ENCODE results near the gene FSIP1. TPM values are rescaled to one million over a fixed set of nuclear protein-coding genes. Genes with fewer than 3 reads are reported as not detected.

Gene FSIP1
- total RNA-seq, 3 donors from 2014 or later = 4.1 to 12.1 (median 5.1) TPM

DNA sequence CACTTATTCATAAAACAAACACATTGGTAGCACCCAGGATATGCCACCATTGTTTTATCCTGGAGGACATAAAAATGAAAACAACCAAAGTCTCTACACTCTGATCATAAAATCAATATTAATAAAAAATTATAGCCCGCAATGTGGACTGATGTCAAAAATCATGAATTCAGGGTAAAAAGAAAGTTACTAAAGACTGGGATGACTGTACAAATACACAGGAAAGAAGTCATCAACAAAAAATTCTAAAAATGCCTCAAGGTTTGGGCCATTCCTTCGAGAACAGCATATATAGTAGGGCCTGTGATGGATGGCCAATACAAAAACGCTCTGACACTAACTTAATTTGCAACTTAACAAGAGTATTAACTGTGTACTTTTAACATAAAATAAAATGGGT, 125.0 kb downstream of the FSIP1 start:
- no peaks in the 10 kb centered on the region for H3K4me1 ChIP-seq (ENCODE audit: low read depth)
- no peaks in the 10 kb centered on the region for H3K9me3 ChIP-seq
- TF ChIP-seq CTCF (IDR thresholded peaks at IDR 0.05) = no peak
- H3K36me3 ChIP-seq (ENCODE audit: low read depth) = no peaks in the 10 kb centered on the region
- DNase-seq (no peak), ATAC-seq (no peak)
- no peak overlapping the region for H3K4me3 ChIP-seq
- intact Hi-C loops (cut with DNase I, micrococcal nuclease) = no loop called here

GRCh38 chr15:39657181-39657580, 125.5 kb downstream of the FSIP1 start:
- DNase-seq (no peak), ATAC-seq (no peak)
- no peaks in the 10 kb centered on the region for H3K36me3 ChIP-seq (ENCODE audit: low read depth)
- no peak for TF ChIP-seq CTCF (IDR thresholded peaks at IDR 0.05)
- no peak overlapping the region for H3K4me3 ChIP-seq
- H3K4me1 ChIP-seq (ENCODE audit: low read depth) = no peaks in the 10 kb centered on the region
- intact Hi-C loops (cut with DNase I, micrococcal nuclease) = no loop called here
- H3K9me3 ChIP-seq = no peaks in the 10 kb centered on the region

DNA sequence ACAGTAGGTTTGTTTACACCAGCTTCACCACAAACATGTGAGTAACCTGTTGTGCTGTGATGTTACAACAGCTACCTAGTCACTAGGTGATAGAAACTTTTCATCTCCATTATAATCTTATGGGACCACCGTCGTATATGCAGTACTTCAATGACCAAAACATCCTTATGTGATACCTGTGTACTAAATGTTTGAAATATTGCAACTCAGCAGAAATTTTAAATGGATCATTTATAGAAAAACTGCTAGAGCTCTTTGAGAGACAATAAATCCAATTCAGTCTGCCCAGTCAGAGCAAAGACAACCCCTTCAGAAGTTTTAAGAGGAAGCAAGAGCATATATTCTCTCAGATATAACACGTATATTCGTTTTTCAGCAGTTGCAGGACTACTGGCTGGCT, 128.3 kb downstream of the FSIP1 start:
- no peak for DNase-seq
- TF ChIP-seq CTCF (IDR thresholded peaks at IDR 0.05) = no peak
- ATAC-seq = no peak
- intact Hi-C loops (cut with DNase I, micrococcal nuclease) = no loop called here
- no peaks in the 10 kb centered on the region for H3K9me3 ChIP-seq
- no peaks in the 10 kb centered on the region for H3K4me1 ChIP-seq (ENCODE audit: low read depth)
- no peak overlapping the region for H3K4me3 ChIP-seq
- H3K36me3 ChIP-seq (ENCODE audit: low read depth) = no peaks in the 10 kb centered on the region

DNA sequence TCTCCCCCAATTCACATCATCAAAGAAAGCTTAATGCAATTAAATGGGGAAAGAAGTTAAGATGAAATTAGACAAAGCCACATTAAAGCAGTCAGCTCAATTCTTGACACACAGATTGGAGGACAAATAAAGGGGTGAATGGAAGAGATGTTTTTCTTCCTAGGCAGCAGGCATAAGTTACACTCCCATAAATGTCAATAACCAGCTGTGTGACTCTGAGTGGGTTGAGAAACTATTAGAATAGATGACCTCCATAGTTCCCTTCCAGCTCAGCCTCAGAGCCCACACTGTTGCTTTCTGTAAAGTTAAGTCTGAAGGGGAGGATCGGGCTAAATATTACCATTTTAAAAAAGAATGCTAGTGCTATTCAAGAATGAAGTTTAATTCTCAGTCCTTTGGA, 130.8 kb downstream of the FSIP1 start:
- H3K4me3 ChIP-seq = no peak overlapping the region
- H3K36me3 ChIP-seq (ENCODE audit: low read depth) = no peaks in the 10 kb centered on the region
- ATAC-seq (no peak), DNase-seq (no peak)
- no peak for TF ChIP-seq CTCF (IDR thresholded peaks at IDR 0.05)
- intact Hi-C loops (cut with DNase I, micrococcal nuclease) = no loop called here
- H3K4me1 ChIP-seq (ENCODE audit: low read depth) = no peaks in the 10 kb centered on the region
- H3K9me3 ChIP-seq = no peaks in the 10 kb centered on the region

DNA sequence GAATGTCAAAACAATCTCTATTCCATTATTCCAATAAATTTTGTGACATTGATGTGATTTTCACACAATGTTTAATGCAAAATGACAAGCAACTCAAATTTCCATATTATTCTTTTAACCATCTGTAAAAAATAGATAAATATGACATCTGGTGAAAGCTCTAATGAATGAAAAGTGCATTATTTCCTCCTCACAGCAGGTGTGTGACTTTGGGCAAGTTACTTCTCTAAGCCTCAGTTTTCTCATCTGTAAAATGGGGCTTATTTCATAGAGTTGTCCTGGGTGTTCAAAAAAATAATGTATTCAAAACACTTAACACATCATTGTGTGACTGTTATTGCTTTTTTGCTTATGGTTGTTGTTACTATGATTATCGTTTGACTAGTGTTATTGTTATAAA, 131.3 kb downstream of the FSIP1 start:
- intact Hi-C loops (cut with DNase I, micrococcal nuclease) = no loop called here
- Histone ChIP-seq H3K36me3 (ENCODE audit: low read depth) (no peaks in the 10 kb centered on the region), H3K4me1 (ENCODE audit: low read depth) (no peaks in the 10 kb centered on the region), H3K4me3 (no peak overlapping the region), H3K9me3 (no peaks in the 10 kb centered on the region)
- ATAC-seq = no peak
- no peak for TF ChIP-seq CTCF (IDR thresholded peaks at IDR 0.05)
- DNase-seq = no peak

DNA sequence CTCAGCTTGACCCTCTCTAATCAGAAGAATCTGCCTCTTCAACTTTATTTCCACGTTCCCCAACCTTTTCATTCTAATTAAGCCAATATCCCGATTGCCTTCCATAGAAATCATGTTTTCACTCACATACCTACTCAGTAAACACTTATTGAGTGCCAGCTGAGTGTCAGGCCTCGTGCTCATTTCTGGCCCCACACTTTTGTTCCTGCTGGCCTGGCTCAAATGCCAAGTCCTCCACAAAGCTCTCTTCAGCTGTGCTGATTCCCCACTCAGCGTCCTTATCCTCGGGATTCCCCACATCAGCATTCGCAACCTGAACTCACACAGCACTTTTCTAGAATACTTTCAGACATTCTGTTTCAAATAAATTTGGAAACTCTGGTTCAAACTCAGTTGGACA, 132.9 kb downstream of the FSIP1 start:
- ATAC-seq = no peak
- intact Hi-C loops (cut with DNase I, micrococcal nuclease) = no loop called here
- DNase-seq = no peak
- Histone ChIP-seq H3K36me3 (ENCODE audit: low read depth) (no peaks in the 10 kb centered on the region), H3K4me3 (no peak overlapping the region), H3K4me1 (ENCODE audit: low read depth) (peaks cover under 1% of the 10 kb centered on the region), H3K9me3 (no peaks in the 10 kb centered on the region)
- TF ChIP-seq CTCF (IDR thresholded peaks at IDR 0.05) = no peak

All from mucosa of descending colon (tissue), 3 donors.